HG02981 (cell line): ENCODE results near the gene TOX2.

Experiments used
- ATAC-seq: cut with Tn5 transposase; IDR thresholded peaks from one replicate; pipeline ENCODE4 v1.9.1; 2021; ENCODE audit warnings: mild to moderate bottlenecking, moderate library complexity; ENCODE audit not compliant: unreplicated experiment

TOX2 gene

DNA sequence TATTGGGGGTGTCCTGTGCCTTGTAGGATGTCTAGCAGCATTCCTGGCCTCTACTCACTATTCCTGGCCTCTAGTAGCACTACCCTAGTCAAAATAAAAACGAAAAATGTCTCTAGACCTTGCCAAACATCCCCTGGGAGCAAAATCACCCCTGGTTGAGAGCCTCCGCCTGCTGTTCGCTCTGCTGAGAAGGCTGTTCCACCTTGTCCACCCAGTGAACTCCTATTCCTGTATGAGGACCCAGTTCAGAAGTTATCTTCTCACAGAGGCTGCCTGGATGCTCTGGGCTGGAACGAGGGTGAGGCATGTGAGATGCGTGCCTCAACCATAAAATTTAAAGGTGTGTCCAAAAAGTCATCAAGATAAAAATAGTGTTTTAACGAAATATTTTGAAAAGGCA lies 101.9 kb downstream of the TOX2 start:
- ATAC-seq = no peak

DNA sequence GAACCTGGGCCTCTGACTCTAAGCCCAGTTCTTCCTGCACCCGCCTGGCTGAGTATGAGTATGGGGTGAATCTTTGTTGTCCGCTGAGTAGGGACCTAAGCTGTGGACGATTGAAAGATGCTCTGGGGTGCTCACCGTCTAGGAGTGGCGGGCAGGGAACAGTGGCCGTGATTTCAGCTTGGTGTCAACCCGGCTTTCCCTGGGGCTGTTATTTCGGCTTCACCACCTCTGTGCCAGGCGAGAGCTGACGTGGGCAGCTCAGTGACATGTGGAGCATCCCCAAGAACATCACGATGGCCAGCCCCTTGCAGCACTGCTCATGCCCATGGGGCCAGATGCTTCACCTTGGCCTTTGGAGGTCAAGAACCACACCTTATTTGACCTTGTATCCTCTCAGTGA lies 102.6 kb downstream of the TOX2 start:
- ATAC-seq = no peak

DNA sequence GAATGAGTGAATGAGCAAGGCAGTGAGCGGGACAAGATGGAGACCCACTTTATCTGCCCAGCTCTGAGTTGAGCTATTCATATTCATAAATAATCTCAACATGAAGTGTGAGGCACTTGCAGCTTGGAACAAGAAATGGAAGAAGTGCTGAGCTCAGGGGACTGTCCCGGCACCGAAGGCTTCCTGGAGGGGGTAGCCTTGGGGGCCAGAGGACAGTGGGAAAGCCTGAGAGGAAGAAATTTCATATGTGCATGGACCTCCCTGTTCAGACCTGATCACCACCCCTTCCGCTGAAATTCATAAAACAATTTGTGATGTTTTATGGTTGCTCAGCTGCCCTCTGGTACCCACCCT lies 103.2 kb downstream of the TOX2 start:
- no peak for ATAC-seq

DNA sequence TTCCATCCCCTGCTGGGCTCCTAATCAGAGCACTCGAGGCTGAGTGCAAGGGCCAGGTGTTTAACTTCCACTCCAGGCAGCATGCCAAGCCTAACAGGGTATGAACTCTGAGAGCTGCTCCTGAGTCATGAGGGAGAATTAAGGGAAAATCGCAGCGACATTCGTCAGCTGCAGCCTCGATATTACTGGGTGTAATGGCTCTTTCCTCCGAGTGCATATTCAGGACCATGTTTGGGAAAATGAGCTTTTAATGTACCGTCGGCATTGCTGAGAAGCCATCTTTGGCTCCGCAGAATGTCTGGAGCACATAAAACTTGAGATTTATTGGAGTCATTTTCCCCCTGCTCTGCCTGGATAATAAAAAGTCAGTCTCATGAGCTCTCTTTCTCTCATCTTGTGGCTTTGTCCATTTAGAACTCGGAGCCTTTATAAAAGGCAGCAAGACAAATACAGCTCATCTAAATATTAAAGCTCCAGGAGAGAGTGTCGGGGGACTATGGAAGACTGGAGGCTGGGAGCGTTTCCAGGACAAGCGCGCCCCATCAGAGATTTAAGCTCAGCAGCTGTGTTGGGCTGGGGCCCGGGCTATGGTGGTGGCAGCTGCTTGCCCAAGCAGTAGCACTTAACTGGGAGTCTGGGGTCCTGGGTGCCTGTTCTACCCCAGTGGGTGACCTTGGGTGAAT lies 103.7 kb downstream of the TOX2 start:
- ATAC-seq = no peak

DNA sequence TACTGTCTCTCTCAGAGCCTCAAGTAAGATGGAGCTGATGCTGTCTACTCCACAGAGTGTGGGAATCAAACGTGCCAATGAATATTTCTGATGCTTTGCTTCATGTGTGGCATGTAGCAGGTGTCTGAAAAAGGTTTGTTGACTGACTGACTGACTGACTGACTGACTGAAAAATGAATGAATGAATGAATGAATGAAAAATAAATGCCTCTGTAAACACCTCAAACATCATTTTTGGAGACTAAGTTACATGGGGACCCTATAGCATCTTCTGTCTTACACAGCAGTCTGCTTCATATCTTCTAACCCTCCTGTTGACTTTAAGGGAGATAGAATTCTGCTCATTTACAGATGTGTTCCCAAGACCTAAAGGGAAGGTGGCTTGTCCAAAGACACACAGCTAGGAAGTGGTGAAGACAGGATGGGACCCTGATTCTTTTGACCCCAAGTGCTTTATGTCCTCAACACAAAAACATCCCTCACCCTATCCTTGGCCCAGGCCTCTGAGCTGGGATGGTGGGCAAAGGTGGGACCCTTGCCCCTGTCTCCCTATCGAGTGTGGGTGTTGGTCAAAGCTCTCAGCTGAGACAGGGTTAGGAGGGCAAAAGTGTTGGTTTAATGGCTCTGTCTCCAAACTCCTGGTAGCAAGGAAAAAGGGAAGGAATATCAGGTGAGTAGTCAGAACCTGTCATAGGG lies 104.4 kb downstream of the TOX2 start:
- ATAC-seq = no peak

DNA sequence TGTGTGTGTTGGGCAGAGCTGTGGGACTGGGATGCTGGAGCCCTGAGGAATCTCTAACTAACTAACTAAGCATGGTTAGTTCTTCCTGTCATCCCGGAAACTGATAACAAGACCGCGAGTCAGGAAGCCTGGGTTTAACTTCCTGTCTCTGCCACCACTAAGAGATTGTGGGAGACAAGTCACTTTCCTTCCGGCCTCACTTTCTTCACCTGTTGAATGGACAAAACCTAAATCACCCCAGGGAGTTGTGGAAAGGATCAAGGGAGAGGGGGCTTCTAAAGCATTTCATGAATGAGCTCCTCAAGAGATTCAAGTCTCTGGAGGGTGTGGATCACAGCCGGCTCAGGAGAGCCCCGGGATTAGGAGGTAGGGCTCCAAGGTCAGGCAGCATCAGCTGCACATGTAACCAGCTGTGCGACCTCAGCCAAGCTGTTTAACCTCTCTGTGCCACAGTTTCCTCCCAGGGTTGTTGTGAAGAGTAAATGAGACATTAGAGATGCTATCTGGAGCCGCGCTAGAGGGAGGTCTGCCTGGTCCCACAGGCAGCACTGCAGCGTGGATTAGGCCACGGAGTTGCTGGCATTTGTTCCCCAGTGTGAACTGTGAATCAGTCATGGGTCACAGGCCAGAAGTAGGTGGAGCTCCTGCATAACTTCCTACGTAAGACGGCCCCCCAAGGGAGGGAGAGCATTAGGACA lies 105.1 kb downstream of the TOX2 start:
- ATAC-seq = no peak

DNA sequence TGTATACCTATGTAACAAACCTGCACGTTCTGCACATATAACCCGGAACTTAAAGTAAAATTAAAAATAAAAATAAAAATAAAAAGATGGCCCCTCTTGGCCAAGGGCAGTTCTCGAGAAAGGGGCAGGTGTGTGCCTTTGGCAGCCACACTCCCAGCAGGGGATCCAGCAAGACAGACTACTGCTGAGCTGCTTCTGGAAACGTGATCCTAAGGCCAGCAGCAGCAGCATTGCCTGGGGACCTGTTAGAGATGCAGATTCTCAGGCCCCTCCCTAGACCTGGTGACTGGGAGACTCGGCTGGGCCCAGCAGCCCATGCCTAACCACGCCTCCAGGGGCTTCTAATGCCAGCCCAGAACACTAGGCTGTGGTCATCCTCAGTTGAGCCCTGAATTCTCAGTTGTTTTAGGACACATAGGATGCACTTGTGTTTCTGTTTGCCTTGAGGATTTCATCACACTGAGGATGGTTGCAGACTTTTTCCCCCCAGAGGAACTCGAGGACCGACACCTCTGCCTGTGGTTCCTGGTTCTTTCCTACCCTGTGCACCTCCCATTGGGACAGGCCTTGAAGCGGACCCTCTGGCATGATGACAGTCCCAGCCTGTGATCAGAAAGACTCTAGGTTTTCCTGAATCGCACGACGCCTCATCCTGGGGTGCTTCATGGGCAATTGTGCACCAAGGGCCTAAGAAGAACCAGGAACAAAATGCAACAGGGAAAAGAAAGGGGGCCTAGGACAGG lies 105.9 kb downstream of the TOX2 start:
- no peak for ATAC-seq

DNA sequence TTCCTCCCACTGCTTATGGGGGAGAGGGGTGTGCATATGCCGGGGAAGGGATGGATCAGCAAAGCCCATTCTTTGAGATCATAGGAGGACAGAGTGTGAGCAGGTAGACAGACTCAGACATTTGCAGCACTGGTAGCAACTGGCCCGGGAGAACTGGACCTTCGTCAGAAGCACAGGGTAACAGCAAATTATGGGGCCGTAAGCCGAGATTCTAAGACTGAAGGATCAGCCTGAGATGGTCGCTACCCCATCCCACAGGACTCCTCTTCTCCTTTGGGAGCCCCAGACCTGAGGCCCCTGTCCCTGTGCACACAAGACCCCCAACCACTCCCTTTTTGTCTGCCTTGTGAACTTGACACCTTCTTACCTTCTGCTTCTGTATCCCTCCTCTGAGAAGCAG lies 106.5 kb downstream of the TOX2 start:
- ATAC-seq = no peak

DNA sequence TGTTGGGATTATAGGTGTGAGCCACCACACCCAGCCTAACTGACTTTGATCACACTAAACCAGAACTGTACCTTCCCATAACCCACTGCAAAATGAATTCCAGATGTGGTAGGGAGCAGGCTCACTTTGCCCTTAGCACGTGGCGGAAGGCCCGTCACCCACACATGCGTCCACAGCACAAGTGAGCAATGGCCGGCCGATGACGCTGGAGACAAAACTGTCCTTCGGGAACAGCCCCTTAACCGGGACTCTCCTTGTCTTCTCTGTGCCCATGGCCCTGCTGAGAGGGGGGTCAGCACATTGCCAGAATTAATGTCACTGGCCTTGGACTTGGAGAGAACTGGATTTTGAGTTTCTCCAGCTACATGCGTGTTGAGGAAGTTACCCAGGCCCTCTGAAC lies 107.2 kb downstream of the TOX2 start:
- no peak for ATAC-seq

DNA sequence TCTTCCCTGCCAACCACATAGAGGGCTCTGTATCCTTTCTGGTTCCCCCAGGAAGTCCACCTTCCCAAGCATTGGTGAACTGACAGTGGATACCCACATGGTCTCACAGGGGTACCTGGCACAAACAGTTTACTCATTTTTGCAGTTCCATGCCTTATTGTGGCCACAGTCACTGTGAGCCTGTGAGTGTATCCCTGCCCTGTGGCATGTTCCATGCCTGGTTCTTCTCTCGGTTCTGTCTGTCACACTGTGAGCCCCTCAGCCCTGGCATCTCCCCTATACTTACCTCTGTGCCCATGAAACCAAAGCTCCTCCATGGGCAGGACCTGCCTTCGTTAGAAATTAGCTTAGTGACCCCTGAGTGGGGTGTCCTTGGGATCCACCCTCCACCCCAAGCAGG lies 107.8 kb downstream of the TOX2 start:
- ATAC-seq = no peak

DNA sequence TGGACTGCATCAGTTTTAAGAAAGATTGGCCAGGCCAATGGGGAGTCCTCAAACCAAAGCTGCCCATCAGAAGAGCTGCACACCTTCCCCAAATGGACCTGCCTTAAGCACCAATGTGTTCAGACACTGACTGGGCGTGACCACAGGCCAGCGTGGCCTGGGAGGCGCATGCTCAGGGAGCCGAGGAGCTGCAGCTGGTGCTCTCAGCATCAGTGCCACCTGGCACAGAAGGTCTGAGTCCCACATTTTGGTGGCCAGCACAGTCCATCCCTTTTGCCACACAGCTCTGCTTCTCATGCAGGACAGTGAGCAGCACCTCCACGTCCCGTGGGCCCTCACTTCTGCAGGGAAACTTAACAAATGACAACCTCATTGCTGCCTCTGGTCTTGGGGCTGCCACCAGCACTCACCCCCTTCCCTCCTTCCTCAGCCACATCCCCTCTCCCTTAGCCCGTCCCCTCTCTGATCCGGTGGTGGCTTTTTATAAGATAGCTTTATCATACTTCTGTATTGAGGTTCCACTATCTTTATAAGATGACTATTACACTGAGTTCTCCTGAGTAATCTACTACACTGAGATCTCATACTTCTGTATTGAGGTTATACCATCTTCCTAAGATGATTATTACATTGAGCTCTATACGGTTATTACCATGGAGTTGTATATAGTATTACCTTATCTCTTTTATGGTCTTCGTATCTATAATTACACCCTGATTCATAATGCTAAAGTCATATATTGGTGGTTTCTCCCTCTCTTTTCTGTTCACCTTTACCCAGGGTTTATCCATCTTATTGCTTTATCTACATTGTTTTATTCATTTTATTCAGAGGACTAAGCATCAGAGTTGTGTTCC lies 109.1 kb downstream of the TOX2 start:
- no peak for ATAC-seq

DNA sequence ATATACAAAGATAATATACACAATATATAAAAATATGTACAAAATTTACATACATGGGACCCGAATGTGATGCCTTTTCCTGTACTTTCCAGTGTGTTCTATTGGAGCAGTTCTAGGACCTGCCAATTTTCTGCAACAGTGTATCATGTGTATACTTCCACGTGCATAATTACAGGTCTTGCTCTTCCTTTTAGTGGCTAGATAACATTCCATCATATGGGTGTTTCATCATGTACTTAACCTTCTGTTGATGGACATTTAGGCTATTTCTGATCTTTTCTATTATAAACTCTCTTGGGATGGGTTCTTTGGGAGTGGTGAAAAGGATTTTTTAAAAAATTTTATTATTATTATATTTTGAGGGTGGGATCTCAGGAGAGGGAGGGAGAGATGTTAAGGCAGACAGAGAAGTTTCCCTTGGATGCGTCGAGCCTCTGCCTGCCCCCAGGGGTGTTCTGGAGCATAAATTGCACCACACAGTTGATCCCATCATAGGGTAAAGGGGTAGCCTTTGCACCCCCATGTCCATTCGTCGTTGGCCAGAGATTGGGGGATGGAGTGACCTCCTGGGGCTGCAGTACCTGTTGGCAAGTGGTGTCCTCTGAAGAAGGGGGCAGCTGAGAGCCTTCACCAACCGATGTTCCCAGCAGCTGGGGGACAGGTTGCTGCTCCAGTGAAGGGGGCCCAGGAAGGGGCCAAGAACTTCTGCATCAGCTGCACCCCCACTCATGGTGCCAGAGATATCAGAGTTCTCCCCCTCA lies 110.3 kb downstream of the TOX2 start:
- ATAC-seq = no peak

DNA sequence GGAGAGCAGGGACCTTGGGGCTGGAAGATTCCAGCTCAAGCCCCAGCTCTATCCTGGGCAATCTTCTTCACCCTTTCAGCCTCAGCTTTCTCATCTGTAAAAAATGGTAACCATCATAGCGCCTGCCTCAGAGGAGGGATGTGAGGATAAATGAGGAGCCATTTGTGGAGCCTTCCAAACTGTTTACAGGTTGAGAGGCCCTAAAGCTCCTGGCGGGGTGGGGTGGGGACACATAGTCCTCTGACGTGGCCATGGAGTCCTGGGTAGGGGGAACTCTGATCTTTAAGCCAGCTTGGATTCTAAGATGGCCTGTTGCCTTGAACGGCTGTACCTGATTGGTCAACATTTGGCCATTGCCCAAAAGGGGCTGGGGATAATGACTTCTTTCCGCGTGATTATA lies 111.1 kb downstream of the TOX2 start:
- no peak for ATAC-seq

DNA sequence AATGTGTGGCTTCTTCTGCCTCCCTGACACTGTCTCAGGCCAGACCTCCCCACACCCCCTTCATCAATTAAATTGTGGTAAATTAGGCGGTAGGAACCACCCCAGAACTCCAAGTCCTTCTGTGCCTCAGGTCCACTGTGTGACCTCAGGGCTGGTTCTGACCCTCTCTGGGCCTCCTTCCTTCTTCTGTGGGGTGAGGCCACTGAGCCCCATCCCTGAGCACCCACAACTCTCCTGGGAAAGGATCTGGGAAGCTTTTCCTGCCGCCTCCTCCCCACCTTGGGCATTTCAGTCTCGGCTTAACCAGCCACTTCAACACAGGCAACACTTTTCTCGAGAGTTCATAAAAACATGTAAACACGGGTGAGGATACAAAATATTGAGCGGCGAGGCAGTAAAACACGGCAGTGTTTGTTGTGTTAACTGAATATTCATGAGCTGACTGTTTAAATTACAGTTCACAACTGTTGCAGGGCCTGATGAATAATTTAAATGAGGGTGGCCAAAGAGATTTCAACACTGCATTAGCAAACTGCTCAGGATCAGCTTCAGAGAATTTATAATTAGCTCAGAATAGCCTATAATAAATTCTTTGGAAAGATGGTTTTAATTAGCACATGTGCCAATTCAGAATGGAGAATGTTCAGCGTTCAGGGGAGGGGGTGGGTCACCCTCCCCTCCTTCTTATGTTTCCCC lies 112.1 kb downstream of the TOX2 start:
- ATAC-seq = no peak

DNA sequence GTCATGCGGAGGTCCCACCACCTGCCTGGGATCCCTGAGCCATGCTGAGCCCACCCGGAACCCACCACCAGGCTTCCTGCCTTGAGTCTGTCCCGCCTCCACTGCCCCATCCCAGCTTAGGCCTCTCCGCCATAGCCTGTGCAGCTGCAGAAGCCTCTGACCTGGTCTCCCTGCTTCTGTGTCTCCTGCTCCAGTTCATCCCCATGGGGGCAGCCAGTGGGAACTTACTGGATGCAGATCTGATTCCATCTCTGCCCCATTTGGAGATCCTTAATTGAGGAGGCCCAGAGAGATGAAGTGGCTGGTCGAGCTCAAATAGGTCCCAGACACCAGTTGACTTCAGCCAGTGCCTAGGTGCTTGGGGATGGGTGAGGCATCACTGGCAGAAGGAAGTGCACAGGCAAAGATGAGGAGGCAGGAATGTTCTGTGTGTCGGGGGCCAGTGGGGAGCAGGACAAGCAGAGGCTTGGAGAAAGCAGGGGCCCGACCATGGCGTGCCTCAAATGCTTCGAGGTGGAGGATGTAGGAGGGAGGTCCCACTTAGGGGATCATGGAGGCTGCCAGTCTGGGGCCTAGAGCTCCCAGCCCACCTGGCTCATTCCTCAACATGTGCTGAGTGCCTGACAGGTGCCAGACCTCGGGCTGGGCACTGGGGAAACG lies 112.8 kb downstream of the TOX2 start:
- no peak for ATAC-seq

DNA sequence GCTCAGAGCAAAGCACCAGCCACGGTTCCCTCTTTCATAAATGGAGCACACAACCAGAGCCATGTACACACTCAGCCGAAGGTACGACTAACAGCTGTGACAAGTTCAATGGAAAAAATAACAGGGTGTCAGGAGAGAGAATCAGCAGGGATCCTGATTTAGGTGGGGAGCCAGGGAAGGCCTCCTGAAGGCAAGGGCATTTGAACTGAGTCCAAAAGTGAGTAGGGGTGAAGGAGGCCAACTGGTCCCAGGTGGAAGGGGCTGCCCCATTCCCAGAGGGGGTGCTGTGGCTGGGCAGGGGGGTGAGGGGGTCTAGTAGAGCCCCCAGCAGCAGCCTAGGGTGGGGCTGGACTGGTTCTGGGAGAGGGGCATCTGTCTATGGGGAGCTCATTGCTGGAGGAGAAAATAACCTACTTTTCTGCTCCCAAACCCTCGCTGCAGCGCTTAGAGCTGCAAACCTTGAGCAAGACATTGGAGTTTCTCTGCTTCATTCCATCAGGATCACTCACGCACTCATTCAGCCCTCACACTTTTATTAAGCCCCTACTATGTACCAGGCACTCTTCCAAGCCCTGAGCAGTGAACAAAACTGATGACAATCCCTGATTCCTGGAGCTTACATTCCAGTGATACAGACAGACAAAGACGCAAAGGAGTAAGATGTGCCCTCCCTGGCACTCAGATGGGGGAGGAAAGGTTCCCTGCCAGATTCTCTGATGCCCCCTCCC lies 113.5 kb downstream of the TOX2 start:
- ATAC-seq = no peak

DNA sequence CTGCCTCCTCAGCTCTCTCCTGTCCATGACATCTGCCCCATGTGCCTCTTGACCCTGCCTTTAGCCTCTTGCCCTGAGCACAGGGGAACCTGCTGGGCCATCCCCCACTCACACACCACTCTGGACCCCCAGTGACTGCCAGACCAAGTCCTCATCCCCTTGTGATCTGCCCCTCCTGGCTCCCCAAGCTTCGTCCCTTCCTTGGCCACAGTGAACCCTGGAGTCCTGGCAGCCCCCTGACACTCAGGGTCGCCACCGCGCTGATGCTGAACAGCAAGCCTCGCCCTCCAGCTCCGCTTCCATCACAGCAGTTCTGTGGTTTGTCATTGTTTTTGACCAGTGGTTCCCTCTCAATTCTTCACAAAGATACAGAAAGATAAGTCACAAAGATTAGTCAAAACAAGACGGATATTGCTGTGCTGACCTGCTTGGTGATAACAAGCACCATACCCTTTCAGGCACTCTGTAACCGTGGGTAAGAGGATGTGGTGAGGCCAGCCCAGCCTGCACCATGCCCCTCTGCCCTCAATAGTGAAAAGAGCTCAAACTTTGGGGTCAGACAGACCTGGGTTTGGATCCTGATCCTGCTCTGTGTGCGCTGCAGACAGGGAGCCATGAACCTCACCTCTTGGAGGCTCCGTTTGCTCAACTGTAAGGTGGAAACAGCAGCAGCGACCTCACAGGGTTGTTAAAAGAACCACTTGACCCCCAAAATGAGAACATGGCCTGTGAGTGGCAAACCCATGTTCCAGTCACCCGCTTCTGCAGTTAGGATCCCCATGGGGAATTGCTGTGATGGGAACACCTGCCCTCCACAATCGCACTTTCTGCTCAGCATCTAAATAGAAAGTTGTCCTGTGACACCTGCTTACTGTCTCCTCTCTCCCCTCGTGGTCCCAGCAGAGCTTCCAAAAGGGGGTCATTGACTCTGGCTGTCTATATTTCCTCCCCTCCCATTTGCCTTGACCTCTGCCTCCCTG lies 114.5 kb downstream of the TOX2 start:
- peak; percentile 61 for ATAC-seq
